HG03457 (cell line): ENCODE results near the gene CHMP4A.

ENCODE experiments used
- ATAC-seq: cut with Tn5 transposase; IDR thresholded peaks from one replicate; pipeline ENCODE4 v1.9.1; 2021; ENCODE audit warnings: moderate number of reproducible peaks; ENCODE audit not compliant: unreplicated experiment

Gene CHMP4A, protein sequence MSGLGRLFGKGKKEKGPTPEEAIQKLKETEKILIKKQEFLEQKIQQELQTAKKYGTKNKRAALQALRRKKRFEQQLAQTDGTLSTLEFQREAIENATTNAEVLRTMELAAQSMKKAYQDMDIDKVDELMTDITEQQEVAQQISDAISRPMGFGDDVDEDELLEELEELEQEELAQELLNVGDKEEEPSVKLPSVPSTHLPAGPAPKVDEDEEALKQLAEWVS

DNA sequence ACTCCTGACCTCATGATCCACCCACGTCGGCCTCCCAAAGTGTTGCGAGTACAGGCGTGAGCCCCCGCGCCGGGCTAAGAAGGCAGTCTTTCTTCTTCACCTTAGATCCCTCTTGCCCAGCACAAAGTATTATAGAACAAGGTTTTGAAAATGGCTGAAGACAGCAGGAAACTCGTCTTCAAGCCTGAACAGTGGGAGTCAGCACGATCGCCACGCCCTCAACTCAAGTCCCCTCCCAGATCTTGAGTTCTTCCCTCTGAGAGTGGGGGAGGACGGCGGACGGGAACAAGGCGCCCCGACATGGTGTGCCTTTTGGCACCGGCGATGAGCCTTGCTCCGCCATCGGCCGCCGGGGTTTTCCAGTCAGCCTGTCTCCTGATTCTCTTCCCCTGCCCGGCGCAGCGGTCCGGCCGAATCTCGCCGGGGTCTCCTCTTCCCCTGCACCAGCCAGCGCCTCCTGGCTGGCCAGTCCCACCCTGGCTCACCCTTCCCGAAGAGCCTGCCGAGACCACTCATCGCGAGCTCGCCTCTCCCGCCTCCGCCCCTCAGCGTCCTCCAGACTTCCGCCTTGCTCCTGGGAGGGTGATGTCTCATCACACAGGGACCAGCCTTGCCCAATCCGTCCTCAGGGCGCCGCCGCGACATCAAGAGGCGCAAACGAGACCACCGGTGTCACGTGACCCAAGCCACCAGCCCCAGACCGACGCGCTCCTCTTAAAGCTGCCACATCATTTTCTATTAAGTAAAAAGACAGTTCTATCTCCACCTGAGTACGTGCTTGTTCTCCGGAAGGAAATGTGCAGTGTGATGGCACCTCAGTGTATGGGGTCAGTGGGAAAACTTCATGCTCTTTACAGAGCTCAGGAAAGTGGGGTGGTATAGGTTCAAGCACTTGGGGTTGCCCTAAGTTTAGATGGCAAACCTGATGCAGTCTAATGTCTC, at the start of gene CHMP4A:
TSS of gene CHMP4A (minus strand) at position 565 of the 942 bp plus-strand sequence. CDS start at position 516, 49 bp downstream.
- ATAC-seq, result peak; percentile 64

DNA sequence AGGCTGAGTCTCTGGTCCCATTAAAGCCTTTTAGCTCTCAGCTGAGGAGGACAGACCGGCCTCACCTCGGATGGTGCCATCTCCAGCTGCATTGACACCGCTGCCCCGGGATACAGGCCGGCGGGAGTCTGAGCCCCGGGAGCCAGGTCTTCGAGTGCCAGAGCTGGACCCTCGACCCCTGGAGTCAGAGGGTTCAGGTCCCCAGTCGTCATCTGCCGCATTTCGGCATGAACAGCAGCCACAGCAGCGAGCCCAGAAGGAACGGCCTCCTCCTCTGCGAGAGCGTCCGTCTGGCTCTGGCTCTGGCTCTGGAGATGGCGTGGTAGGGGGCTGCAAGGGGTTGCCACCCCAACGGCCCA, 48.7 kb upstream of the CHMP4A start:
- no peak for ATAC-seq

DNA sequence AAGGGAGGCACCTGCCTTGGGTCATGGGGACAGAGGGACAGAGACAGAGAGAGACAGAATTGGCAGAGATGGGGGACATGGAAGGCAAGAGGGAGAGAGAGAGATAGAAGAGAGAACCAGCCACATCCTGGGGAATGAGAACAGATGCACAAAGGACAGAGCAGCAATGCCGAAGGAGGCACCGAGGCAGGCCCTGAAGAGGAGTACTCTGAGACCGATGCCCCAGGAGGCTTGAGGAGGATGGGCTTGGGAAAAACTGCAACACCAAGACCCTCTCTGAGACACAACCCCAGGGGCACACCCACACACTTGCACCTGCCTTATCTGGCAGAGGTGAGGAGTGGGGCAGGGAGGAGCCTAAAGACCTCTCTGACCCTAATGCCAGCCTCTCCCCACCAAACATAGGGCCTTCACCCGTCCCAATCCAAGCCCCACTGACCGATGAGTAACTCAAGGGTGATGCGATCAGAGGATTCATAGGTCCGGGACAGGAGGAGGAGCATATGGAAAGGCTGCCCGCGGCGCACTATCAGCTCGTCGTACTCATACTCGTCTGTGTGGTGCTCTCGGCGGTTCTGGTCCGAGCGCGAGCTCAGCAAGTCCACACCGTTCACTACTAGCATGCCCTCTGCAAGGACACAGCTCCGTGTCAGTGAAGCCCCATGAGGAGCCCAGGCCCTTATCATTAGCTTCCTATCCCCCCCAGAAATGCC, 48.1 kb upstream of the CHMP4A start:
- ATAC-seq, result no peak

DNA sequence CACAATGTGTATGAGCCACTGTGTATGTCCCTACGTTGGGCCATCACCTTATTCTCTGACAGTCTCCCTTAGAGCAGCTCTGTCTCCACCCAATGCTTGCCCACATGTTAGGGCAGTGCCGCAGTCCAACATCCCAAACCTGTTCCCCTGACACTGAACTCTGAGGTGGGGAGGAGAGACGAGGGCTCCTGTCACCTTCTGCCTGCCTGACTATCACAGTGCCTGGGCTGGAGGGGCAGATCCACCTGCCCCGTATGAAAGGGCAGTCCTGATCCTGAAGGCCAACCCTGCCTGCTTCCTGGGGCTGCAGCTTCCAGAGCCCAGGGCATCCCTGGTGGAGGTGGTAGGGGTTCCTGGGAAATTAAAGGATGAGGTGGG, 47.5 kb upstream of the CHMP4A start:
- no peak for ATAC-seq

DNA sequence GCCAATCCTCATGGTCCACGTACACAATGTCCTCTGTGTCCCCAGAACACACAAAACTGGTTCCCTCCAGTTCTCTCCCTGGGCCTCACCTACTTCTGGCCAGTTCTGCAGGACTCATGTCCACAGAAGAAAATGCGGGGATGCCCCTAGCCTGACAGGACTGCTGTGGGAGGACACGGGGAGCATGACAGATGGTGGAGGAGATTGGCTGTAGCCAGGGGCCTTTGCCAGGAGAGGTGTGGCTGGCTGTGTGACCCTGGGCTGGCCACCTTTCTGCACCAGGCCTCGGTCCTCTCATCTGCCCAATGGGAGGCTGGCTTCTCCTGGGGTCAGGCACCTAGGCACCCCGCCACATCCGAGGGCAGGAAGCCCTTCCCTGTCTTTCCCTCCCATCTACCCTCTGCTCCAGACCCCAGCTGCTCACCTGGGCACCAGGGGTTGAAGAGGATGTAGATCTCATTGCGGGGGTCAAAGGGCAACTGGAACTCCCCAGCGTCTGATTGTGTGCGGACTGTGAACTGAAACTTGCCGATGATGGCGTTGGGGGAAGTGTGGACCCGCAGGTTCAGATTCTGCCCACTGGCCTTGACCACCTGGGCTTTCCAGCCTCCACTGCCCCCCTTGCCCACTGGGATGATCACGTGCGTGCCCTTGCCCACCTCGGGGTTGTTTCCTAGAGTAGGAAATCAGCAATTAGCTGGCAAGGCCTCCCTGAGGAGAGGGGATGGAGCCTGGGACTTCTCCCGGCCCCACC, 46.9 kb upstream of the CHMP4A start:
- no peak for ATAC-seq

DNA sequence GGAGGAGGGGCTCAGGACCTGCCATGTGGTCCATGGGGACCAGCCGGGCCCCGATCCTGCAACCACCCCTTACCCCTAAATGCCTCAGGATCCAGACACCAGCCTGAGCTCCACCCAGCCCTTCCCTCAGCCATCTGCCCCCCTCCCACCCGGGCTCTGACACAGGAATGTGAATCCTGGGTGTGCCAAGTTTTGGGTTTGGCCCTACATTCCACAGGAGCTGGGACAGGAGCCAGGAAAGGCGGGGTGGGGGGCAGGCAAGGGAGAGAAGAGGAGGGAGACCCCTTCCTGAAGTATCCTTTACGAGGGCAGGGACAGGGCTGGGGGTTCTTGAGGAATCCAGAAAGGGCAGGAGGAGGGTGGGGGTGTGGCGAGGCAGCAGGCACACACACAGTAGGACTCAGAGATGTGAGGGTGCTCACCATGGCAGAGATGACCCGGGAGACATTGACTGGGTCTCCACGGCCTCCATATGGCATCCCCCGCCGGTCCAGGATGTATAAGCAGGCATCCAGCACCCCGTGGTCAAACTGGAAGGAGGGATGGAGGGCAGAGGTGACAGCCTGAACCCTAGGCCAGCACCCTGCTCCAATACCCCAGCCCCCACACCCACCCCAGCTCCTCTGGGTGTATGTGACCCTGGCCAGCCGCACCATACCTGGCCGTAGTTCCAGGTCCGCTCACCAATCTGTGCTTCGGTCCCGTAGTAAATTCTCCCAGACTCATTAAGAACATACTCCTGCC, 46.2 kb upstream of the CHMP4A start:
- no peak for ATAC-seq

DNA sequence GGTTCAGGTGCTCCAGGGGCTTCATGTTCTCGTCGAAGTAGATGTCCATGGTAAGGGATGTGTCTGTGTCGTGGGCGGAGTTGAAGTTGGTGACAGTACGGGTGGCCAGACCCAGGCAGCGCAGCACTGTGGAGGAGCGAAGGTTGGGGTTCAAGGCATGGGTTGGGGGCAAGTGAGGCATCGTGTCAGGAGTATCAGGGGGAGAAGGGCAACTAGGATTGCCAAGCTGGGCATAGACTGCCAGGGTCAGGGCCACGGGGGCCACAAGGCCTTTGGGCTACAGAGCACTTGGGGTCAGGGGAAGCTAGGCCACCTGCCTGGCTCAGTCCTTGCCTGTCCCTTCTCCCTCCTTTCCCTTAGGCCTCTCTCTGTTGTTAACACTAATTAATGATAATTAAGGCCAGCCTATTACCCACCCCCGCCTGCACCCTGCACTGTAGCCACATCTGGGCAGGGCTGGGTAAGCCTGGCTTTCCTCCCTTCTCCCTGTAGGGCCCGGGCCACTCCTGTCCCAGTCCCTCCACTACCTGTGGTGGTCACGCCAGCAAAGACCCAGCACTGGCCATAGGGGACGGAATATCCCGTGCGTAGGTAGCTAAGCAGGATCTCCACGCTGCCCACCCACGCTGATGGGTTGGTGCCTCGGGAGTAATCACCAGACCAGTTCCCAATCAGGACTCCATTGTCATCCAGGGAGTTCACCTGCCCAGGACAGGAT, 45.4 kb upstream of the CHMP4A start:
- no peak for ATAC-seq

DNA sequence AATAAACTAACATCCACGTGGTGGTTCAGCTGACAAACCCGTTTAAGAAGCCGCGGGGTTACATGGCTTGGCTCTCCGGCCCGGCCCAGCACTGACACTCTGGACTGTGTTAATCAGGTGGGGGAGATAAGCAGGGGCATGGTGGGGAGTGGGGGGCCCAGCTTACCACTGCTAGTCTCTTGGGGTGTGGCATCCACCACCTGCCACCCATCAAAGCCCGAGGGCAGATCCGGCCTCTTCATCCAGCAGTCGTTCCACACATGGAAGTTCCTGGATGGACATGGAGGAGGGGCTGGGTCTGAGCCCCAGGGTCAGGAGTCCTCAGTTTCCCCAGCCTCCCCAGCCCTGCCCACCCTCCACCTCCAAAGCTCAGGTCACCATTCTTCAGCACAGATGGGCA, 44.8 kb upstream of the CHMP4A start:
- ATAC-seq, result no peak

DNA sequence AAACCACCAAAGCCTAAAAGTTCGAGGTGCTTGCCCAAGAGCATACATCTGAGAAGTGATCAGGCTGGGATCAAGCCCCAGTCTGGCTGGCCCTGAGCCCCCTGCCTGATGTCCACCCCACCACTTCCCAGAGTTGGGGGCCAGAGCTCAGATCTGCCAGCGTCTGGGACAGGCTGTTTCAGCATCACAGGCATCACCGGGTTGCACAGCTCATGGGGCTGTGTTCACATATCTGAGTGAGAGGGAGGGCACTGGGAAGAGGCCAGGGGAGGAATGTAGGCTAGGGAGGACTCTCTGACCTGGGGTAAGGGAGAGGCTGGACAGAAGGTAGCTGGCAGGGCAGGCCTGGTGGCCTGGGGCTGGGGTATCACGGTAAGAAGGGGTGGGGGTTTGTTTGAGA, 43.7 kb upstream of the CHMP4A start:
- no peak for ATAC-seq

DNA sequence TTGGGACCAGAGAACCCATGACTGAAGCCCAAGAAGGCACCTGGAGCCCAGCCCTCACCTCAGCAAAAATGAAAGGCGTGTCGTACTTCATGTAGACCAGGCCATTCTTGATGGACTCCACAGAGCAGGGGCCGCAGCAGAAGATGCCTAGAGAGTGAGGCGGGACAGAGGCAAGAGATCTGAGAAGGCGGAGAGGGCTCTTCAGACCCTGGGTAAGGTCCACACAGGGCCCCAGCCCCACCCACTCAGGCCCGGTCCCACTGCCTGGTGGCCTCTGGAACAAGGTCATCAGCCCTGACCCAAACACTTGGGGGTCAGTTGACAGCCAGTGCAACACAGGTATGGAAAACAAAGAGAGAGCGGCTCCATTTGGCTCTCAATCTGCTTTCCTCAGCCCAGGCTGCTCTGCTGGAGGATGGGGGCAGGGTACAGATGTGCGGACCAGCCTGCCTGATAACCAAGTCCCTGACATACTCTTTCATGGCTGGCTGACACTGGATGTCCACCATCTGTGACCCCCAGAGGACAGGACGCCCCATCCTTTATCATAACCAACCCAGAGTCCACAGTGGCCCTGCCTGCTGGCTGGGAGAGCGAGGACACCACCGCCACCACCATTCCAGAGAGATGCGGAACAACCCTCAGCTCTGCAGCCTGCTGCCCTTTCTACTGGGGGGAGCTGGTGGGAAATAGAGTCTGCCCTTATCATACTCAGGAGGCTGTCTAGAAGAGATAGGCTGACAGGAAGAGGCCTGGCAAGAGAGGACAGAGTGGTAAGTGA, 42.8 kb upstream of the CHMP4A start:
- no peak for ATAC-seq

DNA sequence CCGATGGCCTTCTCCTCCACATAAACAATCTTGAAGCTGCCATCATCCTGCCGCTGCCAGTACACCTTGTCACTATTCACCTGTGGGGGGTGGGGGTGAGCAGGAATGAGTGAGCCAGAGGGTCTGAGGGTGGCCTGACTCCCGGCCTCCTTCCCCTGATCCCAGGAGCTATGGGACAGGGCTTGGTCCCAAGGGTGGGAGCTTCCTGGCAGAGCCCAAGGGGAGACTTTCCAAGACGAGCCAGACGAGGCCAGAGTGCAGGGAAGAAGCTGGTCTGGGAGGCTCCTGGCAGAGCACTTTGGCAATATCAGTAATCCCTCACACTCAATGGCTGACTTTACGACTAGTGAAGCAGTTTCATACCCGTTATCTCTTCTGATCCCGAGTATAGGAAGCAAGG, 42.1 kb upstream of the CHMP4A start:
- ATAC-seq, result no peak

DNA sequence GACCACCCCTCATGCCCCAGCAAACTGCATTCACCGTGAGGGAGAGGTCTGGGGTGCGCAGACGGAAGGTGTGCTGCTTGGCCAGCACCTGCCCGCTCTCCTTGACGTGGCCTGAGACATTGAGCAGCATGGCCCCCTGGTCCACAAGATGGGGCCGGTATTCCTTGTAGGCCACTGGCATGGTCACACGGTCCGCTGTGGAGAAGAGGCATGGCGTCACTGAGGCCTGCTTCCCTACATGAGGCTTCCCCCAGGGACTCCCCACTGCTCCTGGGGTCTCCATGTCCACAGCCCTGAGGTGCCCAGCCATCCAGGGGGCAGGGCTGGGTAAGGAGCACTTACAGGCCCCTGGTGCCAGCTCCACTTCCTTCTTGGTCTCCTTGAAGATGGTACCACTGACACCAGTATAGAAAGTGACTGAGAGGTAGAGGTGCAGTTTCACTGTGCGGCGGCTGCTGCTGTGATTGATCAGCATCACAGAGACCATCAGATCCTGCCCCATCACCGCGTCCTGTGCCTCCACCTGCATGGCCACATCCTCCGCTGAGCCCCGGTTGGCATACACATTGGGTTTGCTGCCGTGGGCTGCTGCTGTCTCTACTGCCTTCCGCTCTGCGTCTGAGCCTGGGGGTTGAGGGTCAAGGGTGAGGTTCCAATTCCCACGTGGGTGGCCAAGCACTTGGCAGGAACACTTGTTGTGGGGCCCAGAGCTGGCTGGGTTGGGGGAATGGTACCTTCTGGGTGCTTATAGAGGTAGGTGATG, 41.5 kb upstream of the CHMP4A start:
- no peak for ATAC-seq

DNA sequence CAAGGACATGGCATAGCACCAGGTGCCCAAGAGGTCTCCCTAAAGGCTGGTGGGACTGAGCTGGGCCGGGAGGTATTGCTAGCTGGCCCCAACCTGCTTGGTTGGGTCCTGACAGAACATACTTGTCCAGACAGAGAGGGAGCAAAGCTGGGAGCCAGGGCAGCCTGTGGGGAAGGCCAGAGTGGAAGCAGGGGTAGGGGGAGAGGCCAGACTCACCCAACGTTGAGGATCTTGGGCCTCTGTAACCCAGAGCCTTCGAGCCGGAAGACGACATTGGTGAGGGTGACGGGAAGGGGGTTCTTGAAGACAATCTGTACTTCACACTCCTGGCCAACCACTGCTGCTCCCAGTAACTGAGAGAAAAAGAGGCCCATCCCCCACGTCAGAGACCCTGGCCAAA, 40.6 kb upstream of the CHMP4A start:
- no peak for ATAC-seq

DNA sequence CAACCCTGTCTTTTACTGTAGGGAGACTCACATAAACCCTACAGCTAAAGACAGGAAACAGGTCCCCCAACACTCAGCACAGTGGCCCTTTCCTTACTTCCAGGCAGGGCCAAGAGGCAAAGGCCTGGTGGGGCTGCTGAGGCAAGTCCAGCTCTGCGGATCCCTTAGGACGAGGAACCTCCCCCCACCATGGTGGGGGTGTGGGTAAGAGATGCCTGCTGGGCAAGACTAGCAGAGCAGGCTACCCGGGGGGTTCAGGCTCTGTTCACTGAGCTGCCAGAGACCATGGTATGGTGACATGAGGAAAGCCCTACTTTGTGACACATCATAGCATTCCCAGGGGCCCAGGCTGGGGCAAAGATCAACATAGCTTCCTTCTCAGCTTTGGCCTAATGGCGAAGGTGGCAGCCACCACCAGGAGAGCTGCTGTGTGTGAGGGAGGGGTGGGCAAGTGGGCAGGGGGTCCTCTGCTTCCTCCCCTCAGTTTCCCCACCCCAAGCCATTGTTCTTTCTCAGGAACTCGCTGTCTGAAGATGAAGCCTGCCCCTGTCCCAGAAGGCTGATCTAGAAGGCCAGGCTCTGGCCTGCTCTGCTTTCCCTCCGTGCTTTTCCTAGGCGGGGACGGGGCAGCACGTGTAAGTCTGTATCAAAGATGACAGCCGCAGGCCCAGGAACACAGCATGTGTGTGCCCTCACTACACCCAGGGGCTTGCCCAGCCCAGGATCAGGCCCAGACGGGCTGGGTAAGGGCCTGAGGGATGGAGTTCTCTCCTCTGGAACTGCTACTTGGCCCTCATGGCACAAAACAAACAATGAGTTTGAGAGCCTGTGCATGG, 39.2 kb upstream of the CHMP4A start:
- ATAC-seq, result no peak

DNA sequence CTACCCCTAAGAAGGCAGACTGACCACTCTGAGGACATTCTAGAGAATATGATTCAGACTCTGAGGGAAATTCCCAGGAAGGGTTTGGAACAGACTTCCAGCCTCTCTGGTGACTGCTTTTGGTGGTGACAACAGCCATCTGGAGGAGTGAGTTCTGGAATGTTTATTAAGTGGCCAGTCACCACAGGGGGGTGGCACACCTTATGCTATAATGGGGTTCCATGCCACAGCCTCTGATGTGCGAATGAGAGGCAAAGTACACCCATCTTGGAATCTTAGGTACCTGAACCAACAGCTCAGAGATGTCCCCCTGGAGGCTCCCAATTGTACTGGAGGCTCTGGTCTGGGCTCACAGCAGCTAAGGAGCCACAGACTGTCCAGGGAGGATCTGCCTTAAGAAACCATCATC, 38.6 kb upstream of the CHMP4A start:
- no peak for ATAC-seq

DNA sequence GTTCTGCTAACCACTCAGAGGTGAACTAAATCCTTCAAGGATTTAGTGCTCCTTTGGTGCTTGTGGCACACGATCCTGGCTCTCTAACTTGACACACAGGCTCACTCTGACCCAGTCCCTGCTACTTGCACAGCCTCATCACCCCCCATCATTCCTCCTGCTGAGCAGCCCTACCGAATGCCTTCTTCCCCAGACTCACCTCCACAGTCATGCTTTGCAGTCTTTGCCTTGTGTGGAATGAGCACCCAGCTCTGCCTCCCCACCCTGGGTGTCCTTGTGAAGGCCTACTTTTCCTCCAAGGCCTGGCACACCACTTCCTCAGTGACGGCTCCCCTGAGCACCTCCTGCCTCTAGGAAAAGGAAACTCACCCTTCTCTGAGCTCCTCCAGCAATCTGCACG, 37.1 kb upstream of the CHMP4A start:
- no peak for ATAC-seq

DNA sequence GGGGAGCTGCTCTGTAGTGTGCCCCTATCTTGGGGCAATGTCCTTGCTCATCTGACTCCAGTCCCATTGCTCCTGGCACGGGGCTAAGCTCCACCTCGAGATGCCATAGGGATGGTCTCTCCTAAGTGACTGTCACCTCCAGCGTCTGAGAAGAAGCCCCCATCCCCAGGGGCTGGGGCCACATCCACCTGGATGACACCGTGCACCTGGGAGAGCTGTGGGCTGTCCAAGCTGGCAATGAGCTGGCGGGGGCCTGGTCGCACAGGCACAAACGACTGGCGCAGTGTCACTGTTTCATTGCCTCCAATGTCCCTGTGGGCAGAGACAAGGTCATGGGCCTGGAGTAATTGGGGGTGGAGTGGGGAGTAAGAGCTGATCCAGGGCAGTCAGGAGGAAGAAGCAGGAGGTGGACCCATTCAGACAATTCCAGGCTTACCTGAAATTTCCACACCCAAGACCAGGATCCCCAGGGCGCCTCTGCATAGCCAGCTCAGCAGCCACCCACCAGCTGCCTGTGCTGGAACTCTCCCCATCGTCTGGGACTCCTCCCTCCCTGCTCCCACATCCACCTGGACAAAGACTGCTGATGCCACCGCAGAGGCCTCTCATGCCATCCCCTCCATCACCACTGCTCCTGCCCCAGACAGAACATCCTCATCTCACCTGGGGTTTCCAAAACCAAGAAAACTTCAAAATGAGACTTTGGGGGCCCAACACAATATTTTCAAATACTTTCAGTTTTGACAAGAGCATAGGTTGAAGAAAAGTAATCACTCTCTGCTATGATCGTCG, 36.1 kb upstream of the CHMP4A start:
- no peak for ATAC-seq
